HG02943 (cell line): Measurements from ENCODE around the gene RITA1.
A peak's percentile ranks its signal among the peaks of the same experiment; 100 is the strongest.

Experiments used
- ATAC-seq: cut with Tn5 transposase; IDR thresholded peaks from one replicate; pipeline ENCODE4 v1.9.1; 2021; ENCODE audit warnings: mild to moderate bottlenecking, low read depth, moderate library complexity; ENCODE audit not compliant: unreplicated experiment

Gene RITA1

DNA sequence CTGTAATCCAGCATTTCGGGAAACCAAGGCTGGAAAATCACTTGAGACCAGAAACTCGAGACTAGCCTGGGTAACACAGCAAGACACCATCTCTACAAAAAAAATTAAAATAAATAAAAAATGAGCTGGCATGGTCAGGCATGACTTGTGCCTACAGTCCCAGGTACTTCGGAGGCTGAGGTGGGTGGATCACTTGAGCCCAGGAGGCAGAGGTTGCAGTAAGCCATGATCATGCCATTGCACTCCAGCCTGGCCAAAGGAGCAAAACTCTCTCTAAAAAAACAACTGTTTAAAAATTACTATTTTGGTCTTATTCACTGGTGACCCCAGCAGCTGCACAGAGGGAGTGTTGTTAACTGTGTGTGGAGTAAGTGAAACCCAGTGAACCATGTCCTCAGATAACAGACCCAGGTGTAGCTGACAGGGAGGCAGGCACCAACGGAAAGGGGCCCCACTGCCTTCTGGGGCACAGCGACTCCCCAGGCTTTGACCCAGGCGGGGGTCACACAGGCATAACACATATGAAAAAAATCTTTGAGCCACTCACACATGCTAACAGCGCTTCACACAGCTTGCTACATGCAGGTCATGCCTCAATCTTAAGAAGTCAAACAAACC lies 12.3 kb upstream of the RITA1 start:
- no peak for ATAC-seq

DNA sequence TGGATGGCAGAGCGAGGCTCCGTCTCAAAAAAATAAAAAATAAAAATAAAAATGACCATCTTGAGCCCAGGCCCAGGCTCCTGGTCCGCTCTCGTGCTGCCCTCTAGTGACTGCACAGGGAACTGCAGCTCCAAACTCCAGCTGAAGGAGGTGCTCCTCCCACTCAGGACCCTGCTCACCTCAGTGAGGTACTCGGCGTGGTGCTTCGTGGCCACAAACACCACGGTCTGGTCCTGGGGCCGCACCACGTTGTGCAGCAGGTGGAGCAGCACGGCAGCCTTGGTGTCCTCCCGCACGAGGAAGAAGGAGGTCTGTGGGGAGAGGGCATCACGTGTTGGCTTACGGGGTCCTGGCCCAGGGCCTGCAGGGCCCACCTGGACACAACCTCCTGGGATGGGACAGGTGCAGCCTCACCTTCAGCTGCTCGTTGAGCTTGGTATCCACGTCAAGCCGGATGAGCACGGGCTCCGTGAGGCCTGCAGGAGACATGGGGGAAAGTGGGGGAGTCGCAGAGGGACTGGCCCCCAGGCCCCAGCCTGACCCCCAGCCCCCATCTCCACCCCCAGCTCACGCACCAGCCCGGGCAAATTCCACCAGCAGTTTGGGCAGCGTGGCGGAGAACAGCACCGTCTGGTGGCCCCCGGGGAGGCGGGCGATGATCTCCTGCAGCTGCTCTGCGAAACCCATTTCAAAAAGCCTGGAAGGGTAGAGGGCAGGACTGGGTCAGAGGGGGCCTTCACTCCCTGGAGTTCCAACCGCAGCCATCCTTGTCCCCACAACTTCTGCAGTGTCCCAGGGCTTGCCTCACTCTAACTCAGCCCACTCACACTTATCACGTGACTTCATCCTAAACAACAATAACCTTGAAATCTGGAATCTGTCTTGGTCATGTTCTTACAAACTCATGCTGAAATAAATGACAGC lies 10.8 kb upstream of the RITA1 start:
- no peak for ATAC-seq

DNA sequence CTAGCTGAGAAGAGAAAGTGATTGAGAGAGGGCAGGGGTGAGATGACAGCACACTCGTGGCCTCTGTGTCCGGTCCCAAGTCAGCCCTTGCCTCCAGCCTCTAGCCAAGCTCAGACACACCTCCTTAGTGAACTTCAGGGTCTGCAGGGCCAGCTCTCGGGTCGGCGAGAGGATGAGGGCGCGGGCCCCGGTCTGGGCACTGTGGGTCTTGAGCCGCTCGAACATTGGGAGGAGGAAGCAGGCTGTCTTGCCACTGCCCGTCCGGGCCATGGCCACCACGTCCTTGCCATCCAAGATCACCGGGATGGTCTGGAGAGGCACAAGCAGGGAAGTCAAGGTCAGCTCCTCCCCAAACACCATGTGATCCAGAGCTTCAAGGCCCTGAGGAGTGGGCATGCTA lies 6.5 kb upstream of the RITA1 start:
- no peak for ATAC-seq

DNA sequence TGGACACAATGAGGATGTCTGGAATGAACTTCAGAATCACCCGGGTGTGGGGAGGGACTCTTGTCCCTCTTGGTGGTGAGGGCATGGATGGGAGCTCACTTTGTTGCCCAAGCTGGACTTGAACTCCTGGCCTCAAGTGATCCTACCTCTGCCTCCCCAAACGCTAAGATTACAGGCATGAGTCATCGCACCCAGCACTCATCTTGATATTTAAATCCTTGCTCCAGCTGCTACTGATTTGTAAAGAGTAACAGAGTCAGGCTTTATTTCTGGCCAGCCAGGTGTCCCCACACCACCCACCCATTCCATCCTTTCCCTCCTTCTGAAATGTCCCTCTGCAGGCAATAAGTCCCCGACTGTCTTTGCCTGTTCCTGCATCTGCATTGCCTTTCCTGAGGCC lies 5.2 kb upstream of the RITA1 start:
- no peak for ATAC-seq

DNA sequence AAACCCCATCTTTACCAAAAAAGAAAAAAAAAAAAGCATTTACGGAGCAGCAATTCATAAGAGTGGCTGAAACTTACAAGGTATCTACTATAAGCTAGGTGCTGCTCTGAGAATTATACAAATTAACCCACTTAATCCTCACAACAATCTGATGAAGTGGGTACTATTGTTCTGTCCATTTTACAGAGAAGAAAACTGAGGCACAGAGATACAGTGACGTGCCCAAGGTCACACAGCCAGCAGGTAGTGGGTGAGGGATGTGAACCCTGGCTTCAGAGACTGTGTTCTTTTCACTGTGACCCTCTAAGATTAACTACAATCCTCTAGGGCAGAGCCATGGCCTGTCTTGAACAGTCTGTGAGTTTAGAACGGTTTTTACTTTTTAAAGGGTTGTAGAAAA lies 3.5 kb upstream of the RITA1 start:
- ATAC-seq: no peak

DNA sequence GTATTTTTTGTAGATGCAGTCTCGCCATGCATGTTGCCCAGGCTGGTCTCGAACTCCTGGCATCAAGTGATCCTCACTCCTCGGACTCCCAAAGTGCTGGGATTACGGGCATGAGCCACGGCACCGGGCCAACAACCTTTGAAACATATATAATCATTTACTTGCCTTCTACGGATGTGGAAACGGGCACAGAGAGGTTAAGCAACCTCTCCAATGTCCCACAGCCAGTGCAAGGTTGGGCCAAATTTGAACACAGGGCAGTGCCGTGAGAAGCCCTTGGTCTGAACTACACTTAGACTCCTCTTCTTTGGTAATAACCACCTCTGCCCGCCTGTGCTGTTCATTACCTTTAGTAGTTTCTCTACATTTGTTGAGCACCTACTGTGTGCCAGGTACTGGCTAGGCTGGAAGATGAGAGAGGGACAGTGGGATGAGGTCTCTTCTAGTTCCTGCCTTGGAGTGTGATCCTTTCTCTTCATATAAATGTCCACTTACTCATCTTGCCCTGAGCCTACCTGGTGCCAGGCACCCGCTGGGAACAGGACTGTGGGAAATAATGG lies 2.4 kb upstream of the RITA1 start:
- no peak for ATAC-seq

DNA sequence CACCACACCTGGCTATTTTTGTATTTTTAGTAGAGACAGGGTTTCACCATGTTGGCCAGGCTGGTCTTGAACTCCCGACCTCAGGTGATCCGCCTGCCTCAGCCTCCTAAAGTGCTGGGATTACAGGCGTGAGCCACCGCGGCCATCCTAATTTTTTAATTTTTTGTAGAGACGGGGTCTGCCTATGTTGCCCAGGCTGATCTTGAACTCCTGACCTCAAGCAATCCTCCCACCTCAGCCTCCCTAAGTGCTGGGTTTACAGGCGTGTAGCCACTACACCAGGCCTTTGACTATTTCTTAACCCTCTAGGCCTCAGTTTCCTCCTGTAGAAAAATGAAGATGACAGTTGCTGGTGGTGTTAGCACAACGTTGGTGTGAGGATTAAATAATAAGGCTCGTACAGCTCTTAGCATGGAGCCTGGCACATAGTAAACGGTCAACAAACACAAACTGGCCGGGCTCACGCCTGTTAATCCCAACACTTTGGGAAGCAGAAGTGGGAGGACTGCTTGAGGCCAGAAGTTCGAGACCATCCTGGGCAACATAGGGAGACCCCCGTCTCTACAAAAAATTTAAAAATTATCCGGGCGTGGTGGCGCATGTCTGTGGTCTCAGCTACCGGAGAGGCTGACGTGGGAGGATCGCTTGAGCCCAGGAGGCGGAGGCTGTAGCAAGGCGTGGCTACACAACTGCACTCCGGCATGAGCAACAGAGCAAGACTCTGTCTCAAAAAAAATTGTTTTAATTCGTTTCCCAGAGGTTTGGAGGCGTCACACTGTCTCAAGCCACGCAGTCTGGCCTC lies 1.2 kb upstream of the RITA1 start:
- ATAC-seq: peak; percentile 49

DNA sequence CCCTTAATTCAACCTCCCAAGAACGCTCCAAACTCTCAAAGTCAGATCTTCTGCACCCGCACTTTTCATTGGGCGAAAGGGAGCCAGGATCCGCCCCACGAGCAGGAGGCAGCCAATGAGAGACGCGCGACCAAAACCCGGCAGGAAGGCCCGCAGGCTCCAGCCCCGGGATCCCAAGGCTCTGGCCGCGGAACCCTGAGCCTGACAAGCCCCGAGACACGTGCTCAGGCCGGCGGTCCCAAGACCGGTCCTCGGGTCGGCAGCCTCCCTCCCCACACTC lies 681 bp upstream of the RITA1 start:
- peak; percentile 79 for ATAC-seq

DNA sequence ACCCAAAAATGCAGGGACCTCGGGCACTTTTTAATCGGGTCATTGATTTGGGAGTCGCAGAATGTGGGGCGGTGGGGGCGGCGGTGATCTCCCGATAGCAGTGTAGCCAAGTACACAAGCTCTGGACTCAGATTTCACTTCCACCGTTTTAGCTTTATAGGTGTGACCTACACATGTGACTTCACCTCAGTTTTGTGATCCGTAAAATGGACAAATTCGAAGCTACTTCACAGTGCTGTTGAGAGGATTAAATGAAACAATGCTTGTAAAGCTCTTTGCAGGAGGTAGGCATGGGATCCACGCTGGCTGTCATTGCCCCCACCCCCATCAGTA lies 478 bp downstream of the RITA1 start:
- no peak for ATAC-seq

DNA sequence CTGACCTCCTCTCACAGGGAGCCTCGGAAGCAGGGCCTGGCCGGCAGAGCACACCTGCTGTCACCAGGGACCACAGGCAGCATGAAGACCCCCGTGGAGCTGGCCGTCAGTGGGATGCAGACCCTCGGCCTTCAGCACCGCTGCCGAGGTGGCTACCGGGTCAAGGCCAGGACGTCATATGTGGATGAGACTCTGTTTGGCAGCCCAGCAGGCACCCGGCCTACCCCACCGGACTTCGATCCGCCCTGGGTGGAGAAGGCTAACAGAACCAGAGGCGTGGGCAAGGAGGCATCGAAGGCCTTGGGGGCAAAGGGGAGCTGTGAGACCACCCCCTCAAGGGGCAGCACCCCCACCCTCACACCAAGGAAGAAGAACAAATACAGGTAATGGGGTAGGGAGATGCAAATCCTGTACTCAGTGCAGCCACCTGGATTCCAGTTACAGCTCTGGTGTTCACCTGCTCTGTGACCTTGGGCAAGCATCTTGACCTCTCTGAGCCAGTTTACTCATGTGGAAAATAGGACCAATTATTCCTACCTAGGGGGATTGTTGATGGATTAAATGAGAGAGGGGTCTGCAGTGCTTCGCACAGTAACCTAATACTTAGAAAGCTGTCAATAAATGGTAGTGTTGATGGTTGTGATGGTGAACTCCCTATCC lies 1.3 kb downstream of the RITA1 start:
- ATAC-seq: no peak

DNA sequence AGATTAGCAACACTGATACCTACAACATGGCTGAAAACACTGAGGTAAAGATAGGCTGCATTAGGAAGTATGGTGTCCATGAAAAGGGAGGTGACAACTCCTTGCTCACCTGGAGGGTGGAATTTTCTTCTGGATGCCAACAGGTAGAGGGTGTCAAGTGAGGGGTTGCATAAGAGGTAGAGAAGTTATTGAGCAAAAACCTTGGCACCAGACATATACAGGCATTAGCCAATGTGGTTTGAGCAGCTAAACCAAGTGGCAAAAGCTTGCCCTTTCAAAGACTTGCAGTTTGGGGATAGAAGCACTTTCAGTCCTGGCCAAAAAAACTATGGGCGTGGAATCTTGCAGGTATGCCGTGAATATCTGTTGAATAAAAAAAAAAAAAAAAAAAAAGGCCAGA lies 3.8 kb downstream of the RITA1 start:
- no peak for ATAC-seq

DNA sequence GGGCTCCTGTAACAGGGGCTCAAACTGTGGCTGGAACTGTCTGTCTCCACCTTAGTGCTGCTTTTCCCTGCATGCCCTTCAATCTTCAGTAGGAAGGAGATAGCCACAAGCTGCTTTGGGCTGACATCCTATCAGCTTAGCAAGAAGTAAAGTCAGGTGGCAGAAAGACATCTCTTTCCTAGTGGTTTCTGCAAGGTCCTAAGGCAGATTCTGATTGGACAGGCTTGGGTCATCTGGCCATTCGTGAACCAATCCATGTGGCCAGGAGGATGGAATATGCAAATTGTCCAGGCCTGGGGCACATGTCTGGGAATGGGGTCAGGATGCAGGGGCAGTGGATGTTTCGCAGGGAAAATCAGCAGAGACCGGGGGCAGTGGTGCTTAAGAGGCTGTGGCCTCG lies 5.2 kb downstream of the RITA1 start:
- no peak for ATAC-seq

DNA sequence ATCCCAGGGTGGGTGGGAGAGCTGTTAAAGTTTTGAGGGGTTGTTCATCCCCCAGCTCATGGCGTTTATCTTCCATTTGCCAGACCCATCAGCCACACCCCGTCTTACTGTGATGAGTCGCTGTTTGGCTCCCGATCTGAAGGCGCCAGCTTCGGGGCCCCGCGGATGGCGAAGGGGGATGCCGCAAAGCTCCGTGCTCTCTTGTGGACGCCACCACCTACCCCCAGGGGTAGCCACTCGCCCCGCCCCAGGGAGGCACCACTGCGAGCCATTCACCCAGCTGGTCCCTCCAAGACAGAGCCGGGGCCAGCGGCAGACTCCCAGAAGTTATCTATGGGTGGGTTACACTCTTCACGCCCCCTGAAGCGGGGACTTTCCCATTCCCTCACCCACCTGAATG lies 5.7 kb downstream of the RITA1 start:
- no peak for ATAC-seq

DNA sequence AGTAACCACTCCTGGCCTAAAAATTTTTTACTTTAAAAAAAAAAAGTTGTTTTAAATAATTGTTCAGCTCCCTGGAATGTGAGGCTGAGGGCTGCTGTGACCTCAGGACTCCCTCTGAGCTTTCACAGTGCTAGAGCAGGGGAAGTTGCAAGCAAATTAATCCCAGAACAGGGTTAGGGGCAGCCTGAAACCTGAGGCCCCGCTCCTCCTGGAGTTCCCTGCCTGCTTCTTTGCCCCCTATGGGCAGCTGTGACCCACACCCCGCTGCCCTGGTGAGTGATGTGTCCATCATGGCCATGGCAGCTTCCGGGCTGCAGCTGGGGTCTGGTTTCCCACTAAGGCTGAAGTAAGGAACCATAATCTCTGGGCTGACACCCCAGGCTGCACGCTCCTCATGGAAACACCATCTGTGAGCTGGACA lies 9.5 kb downstream of the RITA1 start:
- no peak for ATAC-seq

DNA sequence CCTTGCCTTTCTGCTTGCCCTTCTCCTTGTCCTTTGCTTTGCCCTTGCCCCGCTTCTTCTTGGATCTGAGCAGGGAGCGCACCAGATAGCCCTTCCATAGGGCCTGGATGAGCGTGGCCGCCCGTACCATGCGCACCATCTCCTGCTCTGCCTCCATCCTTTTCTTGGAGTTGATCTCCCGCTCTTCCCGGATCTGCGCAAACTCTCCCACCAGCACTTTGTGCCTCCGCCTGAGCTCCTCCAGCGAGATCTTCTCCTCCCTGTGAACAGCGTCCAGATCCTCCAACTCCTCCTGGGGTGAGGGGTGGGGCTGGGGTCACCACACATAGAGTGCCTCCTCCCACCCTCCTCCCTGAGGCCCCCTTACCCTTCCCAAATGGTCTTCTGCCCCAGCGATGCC lies 10.1 kb downstream of the RITA1 start:
- ATAC-seq: no peak

DNA sequence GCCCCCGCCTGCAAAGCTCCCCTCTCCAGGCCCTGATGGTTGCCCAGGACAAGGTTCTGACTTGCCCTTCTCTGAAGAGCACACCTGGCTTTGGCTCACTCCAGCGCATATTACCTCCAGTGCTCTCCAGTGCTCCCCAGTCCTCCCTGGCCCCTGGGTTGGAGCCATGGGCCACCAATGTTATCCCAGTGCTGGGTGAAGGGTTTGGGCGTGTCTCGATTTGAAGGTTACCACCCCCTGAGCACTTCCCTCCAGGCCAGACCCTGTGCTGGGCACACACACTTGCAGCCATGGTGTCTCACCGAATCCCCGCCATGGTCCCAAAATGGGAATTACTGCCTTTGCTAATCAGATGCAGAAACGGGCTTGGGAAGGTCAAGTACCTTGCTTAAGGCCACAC lies 11.1 kb downstream of the RITA1 start:
- no peak for ATAC-seq

DNA sequence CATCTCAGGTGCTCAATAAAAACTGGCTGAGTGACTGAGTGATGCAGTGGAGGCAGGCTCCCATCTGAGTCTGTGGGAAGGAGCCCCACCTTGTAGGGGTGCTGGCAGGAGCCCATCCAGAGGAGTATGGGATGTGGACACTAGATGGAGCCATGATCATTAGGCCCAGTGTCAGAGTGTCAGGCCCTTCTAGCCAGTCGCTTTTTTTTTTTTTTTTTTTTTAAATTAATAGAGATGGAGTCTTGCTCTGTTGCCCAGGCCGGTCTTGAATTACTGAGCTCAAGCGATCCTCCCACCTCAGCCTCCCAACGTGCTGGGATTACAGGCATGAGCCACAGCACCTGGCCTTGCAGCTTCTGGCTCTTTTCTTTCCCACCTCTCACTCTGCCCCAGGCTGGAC lies 11.5 kb downstream of the RITA1 start:
- ATAC-seq: no peak

DNA sequence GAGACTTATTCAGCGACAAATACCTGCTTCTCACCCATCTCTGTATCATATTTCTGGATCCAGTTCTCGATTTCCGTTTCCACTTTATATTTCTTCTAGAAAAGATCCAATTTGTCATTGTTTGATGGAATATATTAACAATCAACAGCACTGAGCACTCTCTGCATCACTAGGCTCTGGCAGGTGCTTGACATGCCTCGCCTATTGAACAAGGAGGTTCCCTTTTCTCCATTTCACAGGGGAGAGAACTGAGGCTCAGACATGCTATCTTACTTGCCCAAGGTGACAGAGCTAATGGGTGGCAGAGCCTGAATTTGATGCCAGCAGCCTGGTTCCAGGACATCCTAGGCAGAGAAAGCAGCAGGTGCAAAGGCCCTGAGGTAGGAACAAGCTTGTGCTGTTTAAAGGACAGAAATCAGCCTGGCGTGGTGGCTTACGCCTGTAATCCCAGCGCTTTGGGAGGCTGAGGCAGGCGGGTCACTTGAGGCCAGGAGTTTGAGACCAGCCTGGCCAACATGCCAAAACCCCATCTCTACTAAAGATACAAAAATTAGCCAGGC lies 12.1 kb downstream of the RITA1 start:
- ATAC-seq: no peak

DNA sequence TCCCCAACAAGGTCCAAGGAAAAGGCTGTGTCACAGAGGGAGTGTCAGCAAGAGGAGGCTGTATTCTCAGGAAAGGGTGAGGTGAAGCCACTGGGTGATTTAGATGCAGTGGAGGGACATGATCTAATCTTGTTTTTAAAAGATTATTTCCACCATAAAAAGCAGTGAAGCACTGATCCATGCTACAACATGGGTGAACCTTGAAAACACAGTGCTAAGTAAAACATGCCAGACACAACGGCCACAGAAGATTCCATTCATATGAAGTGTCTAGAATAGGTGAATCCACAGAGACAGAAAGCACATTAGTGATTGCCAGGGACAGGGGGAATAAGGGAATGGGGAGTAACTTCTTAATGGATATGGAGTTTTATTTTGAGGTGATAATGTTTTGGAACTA lies 12.8 kb downstream of the RITA1 start:
- no peak for ATAC-seq

DNA sequence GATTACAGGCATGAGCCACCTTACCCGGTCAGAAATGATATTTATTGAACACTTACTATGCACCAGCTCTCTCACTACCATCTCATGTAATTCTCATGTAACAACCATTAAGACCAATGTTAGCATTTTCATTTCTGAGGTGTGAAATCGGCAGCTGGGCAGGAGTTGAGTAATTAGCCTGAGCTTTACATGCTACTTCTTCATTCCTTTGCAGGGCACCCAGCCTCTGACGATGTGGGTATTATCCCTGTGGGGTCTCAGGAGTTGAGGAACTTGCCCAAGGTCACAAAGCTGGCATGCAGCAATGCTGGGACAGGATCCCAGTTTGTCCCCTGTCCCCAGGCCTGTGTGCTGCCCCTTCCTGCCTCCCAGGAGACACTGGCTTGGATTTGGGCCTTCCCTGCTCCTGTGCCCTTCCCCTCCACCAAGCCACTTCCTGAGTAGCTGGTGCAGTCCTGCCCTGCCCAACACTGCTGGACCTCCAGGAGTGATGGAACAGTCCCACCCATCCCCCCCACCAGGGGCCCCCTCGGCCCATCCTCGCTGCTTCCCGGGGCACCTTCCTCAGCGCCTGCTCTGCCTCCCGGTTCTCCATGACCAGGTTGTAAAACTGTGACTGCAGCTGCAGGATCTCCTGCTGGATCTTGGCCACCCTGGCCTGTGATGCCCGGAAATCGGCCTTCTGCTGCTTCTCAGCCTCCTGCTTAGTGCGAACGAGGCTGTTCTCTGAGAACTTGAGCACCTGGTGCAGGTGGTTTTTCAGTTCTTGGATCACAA lies 14.7 kb downstream of the RITA1 start:
- no peak for ATAC-seq
